PC-3 (cell line): ENCODE data around the gene PLEKHG3. TPM values are rescaled to one million over a fixed set of nuclear protein-coding genes. Genes with fewer than 3 reads are reported as not detected.

Experiments
- ATAC-seq: fragments of 200-7000 bp; cut with Tn5 transposase; 2 replicates; pipeline ENCODE4 v1.9.1; 2020; ENCODE audit warnings: mild to moderate bottlenecking, moderate library complexity
- BruUV-seq: library from RNA; stranded (reverse); fragments of 400-500 nt; replicated peaks from 2 replicates; lab custom pipeline; 2021; lab: Mats Ljungman, UMichigan
- CTCF ChIA-PET: fragments of 300-600 bp; sonication (Branson Sonifier 250); formaldehyde crosslinking; loops from one replicate; lab custom pipeline; 2022; ENCODE audit warnings: antibody characterized with exemption; lab: Charles Lee
- POLR2A ChIA-PET: fragments of 300-600 bp; sonication (Branson Sonifier 250); formaldehyde crosslinking; loops from one replicate; lab custom pipeline; 2022; ENCODE audit warnings: antibody characterized with exemption; ENCODE audit not compliant: unreplicated experiment; lab: Charles Lee
- DNase-seq: peaks from one replicate; pipeline ENCODE4 v3.0.0-alpha.2; 2015
- H2AFZ ChIP-seq: fragments of 300-600 bp; sonication (generic); 2 replicates; pipeline ENCODE4 v1.6.0; 2016; ENCODE audit warnings: antibody characterized with exemption, low read length
- H3F3A ChIP-seq: fragments of 300-600 bp; sonication (generic); one replicate; pipeline ENCODE4 v1.6.0; 2017; ENCODE audit warnings: antibody characterized with exemption, low read length, control low read depth, mild to moderate bottlenecking; ENCODE audit not compliant: unreplicated experiment
- H3K27ac ChIP-seq: fragments of 300-600 bp; sonication (generic); 2 replicates; pipeline ENCODE4 v1.5.1; 2016; ENCODE audit warnings: mild to moderate bottlenecking, low read length
- H3K27me3 ChIP-seq: fragments of 300-600 bp; sonication (generic); 2 replicates; pipeline ENCODE4 v1.6.1; 2016; ENCODE audit warnings: low read length, mixed read lengths
- H3K36me3 ChIP-seq: fragments of 300-600 bp; sonication (generic); 2 replicates; pipeline ENCODE4 v1.6.1; 2016; ENCODE audit warnings: low read depth, mixed run types, low read length, mixed read lengths
- H3K4me1 ChIP-seq: fragments of 300-600 bp; sonication (generic); 2 replicates; pipeline ENCODE4 v1.5.1; 2016; ENCODE audit warnings: low read length; ENCODE audit not compliant: insufficient read depth
- H3K4me2 ChIP-seq: fragments of 300-600 bp; sonication (generic); 2 replicates; pipeline ENCODE4 v1.6.0; 2016; ENCODE audit warnings: low read length
- H3K4me3 ChIP-seq: fragments of 300-600 bp; sonication (generic); 2 replicates; pipeline ENCODE4 v1.5.1; 2016; ENCODE audit warnings: mild to moderate bottlenecking, low read length, mixed read lengths
- H3K79me2 ChIP-seq: fragments of 300-600 bp; sonication (generic); 2 replicates; pipeline ENCODE4 v1.6.1; 2017; ENCODE audit warnings: low read length, mixed read lengths
- H3K9ac ChIP-seq: fragments of 300-600 bp; sonication (generic); 2 replicates; pipeline ENCODE4 v1.6.0; 2016; ENCODE audit warnings: mild to moderate bottlenecking, low read length
- H3K9me2 ChIP-seq: fragments of 300-600 bp; sonication (generic); replicated peaks from 2 replicates; pipeline ENCODE4 v1.6.1; 2016; ENCODE audit warnings: mixed run types, low read length, mixed read lengths
- H3K9me3 ChIP-seq: fragments of 300-600 bp; sonication (generic); 2 replicates; pipeline ENCODE4 v1.6.1; 2016; ENCODE audit warnings: low read length, mixed read lengths
- H4K20me1 ChIP-seq: fragments of 300-600 bp; sonication (generic); 2 replicates; pipeline ENCODE4 v1.6.1; 2016; ENCODE audit warnings: low read length, mixed read lengths
- EZH2 ChIP-seq: fragments of 300-600 bp; sonication (generic); IDR thresholded peaks from one replicate; pipeline ENCODE4 v1.6.1; 2017; ENCODE audit warnings: antibody characterized with exemption, mild to moderate bottlenecking, low read length; ENCODE audit not compliant: unreplicated experiment
- EZH2phosphoT487 ChIP-seq: fragments of 300-600 bp; sonication (generic); IDR thresholded peaks from 2 replicates; pipeline ENCODE4 v1.6.1; 2018; ENCODE audit warnings: mild to moderate bottlenecking, antibody characterized with exemption, low read length, borderline replicate concordance
- intact Hi-C: fragments of 100-400 bp; cut with micrococcal nuclease; formaldehyde crosslinking; loops from 2 replicates; pipeline ENCODE4 v1.9.0; 2023
- total RNA-seq: library from RNA; depleted of rRNA; stranded (reverse); fragments of >200 nt; gene quantifications from 2 replicates; pipeline ENCODE4 v1.2.3, GENCODE V29; 2014
- TF ChIP-seq, protein P1 (sequence below): fragments of 300-600 bp; sonication (generic); conservative IDR thresholded peaks from 2 replicates; pipeline ENCODE4 v1.5.1; 2017; ENCODE audit warnings: antibody characterized with exemption, low read depth, mild to moderate bottlenecking, low read length

Gene PLEKHG3
- total RNA-seq, 1 experiment from 2014 or later: 49.6 TPM

DNA sequence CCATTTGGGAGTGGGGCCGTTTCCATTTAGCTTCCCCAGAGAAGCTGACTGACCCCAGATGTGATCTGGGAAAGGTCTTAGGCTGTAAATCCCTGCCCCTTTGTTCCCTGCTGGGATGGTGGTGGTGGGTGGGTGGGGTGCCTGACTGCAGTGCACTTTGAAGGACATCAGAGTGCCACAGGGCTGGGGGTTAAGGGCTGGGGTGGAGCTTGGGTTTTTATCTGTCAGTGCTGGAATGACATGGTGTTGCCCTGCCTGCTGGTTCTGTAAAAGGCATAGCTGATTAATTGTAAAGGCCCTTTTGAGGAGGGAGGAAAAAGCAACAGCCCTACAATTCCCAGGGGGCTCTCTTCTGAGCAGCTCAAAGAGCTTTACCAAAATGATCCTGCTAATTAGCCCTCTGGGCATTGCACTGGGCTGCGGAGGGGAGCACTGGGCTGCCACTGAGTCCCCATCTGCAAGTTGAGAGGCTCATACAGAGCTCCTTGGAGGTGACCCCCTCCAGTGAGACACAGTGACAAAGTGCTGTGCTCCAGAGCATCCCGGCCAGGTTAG, 21.1 kb downstream of the PLEKHG3 start:
- Histone ChIP-seq H3K79me2 (peaks cover 74% of the 10 kb centered on the region), H3K4me3 (no peak overlapping the region), H3K27ac (peak overlapping the region; percentile 84), H3K4me1 (peaks cover 58% of the 10 kb centered on the region), H3K27me3 (no peaks in the 10 kb centered on the region), H3K4me2 (peak overlapping the region; percentile 74), H3K36me3 (peaks cover 10% of the 10 kb centered on the region), H3K9ac (no peak overlapping the region; the same call in 1 of the 2 replicates), H3K9me2 (no peaks in the 10 kb centered on the region), H3F3A (no peaks in the 10 kb centered on the region), H4K20me1 (no peaks in the 10 kb centered on the region), H3K9me3 (no peaks in the 10 kb centered on the region), H2AFZ (no peak overlapping the region)
- ATAC-seq (no peak), DNase-seq (no peak)
- no TSS peak for BruUV-seq
- TF ChIP-seq, protein P1, sequence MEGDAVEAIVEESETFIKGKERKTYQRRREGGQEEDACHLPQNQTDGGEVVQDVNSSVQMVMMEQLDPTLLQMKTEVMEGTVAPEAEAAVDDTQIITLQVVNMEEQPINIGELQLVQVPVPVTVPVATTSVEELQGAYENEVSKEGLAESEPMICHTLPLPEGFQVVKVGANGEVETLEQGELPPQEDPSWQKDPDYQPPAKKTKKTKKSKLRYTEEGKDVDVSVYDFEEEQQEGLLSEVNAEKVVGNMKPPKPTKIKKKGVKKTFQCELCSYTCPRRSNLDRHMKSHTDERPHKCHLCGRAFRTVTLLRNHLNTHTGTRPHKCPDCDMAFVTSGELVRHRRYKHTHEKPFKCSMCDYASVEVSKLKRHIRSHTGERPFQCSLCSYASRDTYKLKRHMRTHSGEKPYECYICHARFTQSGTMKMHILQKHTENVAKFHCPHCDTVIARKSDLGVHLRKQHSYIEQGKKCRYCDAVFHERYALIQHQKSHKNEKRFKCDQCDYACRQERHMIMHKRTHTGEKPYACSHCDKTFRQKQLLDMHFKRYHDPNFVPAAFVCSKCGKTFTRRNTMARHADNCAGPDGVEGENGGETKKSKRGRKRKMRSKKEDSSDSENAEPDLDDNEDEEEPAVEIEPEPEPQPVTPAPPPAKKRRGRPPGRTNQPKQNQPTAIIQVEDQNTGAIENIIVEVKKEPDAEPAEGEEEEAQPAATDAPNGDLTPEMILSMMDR: no peak
- no peak for TF ChIP-seq EZH2
- no peak for TF ChIP-seq EZH2phosphoT487
- POLR2A ChIA-PET: interaction anchor here (0.6 kb wide), 3 partner anchors 25 to 295 kb away, joined by 3 to 6 read pairs (median 5); no protein-coding TSS in a partner anchor
- CTCF ChIA-PET: interaction anchor here (0.6 to 1.1 kb wide), 5 partner anchors 37 to 50 kb away, joined by 3 to 6 read pairs (median 5); no protein-coding TSS in a partner anchor
- intact Hi-C loops: no loop called here

DNA sequence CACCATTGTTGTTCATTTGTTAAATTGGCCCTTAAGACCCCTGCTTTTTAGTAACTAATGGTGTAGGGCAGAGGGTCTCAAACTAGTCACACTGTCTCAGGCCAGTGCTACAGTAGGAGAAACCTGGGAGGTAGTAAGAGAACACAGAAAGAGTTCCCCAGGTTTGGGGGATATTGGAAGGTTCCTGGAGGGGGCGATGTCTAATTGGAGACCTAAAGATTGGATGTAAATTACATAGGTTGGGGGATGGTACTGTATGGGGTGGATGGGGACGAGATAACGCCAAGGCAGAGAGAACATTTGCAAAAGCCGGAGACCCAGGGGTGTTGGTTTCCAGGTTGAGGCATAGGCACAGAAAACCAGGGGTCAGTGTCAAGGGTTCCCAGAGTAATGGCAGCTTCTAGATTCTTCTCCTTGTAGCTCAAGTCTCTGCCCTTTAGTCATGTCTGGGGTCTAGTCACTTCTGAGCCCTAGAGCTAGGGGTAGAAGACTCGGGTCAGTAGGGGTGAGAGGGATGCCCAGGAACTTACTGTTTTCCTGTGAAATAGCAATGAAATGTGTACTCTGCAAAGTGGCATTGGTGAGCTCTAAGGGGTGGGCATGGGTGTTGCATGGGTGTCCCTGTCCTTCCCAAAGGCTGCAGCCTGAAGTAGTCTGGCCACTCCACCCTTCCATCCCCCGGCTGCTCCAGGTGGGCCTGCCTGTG, 21.8 kb downstream of the PLEKHG3 start:
- H3K9ac ChIP-seq: peak overlapping the region; percentile 32; the same call in 1 of the 2 replicates
- H3K27ac ChIP-seq: peak overlapping the region; percentile 84
- H3F3A ChIP-seq: no peaks in the 10 kb centered on the region
- no peak for ATAC-seq
- ChIA-PET CTCF (interaction anchor here (0.7 to 1.1 kb wide), 6 partner anchors 36 to 53 kb away, joined by 3 to 6 read pairs (median 4); no protein-coding TSS in a partner anchor), POLR2A (interaction anchor here (0.6 to 0.8 kb wide), 5 partner anchors 24 to 867 kb away, joined by 3 to 10 read pairs (median 6); partner anchors contain the start of gene HSPA2)
- no peak for DNase-seq
- peaks cover 68% of the 10 kb centered on the region for H3K79me2 ChIP-seq
- H3K36me3 ChIP-seq: peaks cover 10% of the 10 kb centered on the region
- no peaks in the 10 kb centered on the region for H3K9me3 ChIP-seq
- H3K9me2 ChIP-seq: no peaks in the 10 kb centered on the region
- H2AFZ ChIP-seq: no peak overlapping the region
- no peaks in the 10 kb centered on the region for H3K27me3 ChIP-seq
- BruUV-seq: no TSS peak
- TF ChIP-seq EZH2: no peak
- TF ChIP-seq, protein P1: peak; percentile 47; the same call in 1 of the 2 replicates
- no peak for TF ChIP-seq EZH2phosphoT487
- no peaks in the 10 kb centered on the region for H4K20me1 ChIP-seq
- intact Hi-C loops: loop anchor here (1.0 kb wide), 2 partner anchors 21 to 36 kb away; no protein-coding TSS in a partner anchor
- peaks cover 51% of the 10 kb centered on the region for H3K4me1 ChIP-seq
- H3K4me2 ChIP-seq: peak overlapping the region; percentile 74
- peak overlapping the region; percentile 29; the same call in 1 of the 2 replicates for H3K4me3 ChIP-seq
